GM12892 (cell line): ENCODE measurements around the gene PTPN4.

ENCODE experiments used
- POLR2A ChIP-seq: IDR thresholded peaks from 2 replicates; pipeline ENCODE4 v1.6.1; 2011; ENCODE audit warnings: low read depth, low read length, control low read depth
- POLR2AphosphoS5 ChIP-seq: IDR thresholded peaks from 2 replicates; pipeline ENCODE4 v1.6.1; 2011; ENCODE audit warnings: low read depth, low read length, control low read depth
- TAF1 ChIP-seq: IDR thresholded peaks from 2 replicates; pipeline ENCODE4 v1.6.1; 2011; ENCODE audit warnings: low read depth, mild to moderate bottlenecking, control low read depth, low read length, borderline replicate concordance

DNA sequence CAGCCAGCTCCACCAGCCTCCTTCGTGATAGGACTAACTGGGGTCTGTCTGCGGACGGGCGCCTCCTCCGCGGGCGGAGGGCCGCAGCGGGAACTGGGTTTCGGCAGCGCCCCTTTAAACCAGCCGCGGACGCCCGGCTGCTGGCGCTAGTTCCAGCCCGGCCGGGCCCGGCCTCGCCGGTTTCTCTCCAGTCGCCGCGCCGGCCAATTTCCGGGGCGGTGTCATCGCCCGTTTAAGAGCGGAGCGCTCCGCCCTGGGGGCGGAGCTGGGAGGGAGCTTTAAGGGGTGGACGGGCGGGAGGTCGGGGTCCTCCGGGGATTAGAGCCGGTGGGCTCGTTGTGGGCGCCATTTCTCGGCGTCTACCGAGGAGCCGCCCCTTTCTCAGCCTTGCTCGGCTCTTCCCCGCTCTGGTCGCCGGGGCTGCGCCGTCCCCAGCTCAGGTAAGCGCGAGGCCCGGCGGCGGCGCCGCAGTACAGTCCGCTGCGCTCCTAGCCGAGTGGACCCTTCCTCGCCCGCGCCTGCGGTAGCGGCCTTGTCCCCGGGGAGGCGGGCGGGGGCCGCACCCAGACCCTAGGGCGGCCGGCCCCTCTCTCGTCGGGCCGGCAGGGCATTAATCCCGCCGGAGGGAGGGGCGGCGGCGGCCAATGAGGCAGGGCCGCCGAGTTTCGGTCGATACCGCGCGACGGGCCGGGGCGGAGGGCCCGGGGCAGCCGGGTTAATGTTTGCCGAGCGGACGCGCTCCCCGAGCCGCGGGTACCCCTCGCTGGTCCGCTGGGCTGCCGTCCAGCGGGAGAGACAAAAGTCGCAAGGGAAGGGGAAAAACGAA, 253.3 kb downstream of the PTPN4 start, which contains the start of gene EPB41L5:
- TF ChIP-seq POLR2AphosphoS5 (no peak), POLR2A (no peak), TAF1 (no peak)
